Measurements from ENCODE around the gene THSD1.
"Not testable (repeated sequence)": the region's sequence is repeated elsewhere in the genome, so short reads cannot be mapped to it uniquely, and the experiment has no call there.

DNA sequence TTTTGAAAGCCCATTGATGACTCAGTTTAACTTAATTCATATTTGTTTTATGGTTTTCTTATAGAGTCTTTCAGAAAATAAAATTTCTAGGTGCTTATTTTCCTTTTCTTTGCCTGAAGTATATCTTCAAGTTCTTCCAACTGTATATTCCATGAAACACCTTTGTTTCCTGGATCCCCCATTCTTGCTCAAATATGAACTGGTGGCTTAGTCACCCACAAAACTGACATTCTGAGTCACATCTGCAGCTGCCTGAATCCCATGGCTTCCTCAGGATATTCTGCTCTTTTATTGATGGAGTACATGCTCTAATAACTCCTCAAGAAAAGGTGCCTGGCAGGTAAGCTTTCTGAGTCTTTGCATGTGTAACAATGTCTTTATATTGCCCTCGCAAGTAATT is 32.7 kb downstream of the THSD1 start:
- TF ChIP-seq, protein P1, sequence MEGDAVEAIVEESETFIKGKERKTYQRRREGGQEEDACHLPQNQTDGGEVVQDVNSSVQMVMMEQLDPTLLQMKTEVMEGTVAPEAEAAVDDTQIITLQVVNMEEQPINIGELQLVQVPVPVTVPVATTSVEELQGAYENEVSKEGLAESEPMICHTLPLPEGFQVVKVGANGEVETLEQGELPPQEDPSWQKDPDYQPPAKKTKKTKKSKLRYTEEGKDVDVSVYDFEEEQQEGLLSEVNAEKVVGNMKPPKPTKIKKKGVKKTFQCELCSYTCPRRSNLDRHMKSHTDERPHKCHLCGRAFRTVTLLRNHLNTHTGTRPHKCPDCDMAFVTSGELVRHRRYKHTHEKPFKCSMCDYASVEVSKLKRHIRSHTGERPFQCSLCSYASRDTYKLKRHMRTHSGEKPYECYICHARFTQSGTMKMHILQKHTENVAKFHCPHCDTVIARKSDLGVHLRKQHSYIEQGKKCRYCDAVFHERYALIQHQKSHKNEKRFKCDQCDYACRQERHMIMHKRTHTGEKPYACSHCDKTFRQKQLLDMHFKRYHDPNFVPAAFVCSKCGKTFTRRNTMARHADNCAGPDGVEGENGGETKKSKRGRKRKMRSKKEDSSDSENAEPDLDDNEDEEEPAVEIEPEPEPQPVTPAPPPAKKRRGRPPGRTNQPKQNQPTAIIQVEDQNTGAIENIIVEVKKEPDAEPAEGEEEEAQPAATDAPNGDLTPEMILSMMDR (IDR thresholded peaks at IDR 0.05; ENCODE audit: poor library complexity, severe bottlenecking) = not testable (repeated sequence)
- TF ChIP-seq EZH2 (IDR thresholded peaks at IDR 0.05; ENCODE audit: borderline replicate concordance, insufficient read depth, low read length, poor library complexity, severe bottlenecking); EP300 (conservative IDR thresholded peaks at IDR 0.05; ENCODE audit: poor library complexity, severe bottlenecking): not testable (repeated sequence)

All from neural cell (in vitro differentiated cells).